CD14-positive monocyte (primary cell): ENCODE results near the gene C1QTNF8. TPM values are rescaled to one million over a fixed set of nuclear protein-coding genes. Genes with fewer than 3 reads are reported as not detected.

Experiments
- DNase-seq, 3 donors: peaks; one replicate each; pipeline ENCODE4 v3.0.0-alpha.2; 2011 to 2022
- H2AFZ ChIP-seq: 2 replicates; pipeline ENCODE4 v1.6.0; 2012; ENCODE audit warnings: mild to moderate bottlenecking, low read depth, low read length, inconsistent platforms; ENCODE audit not compliant: insufficient read depth, poor library complexity, severe bottlenecking
- H3K27ac ChIP-seq, 2 donors: 1 replicate in 1 of 2; 2 replicates in 1 of 2; pipeline ENCODE4 v1.5.1; 2012 to 2013; ENCODE audit warnings: low read length in 2 of 2, control low read depth in 1 of 2, inconsistent platforms in 1 of 2, low read depth in 1 of 2, mild to moderate bottlenecking in 1 of 2
- H3K27me3 ChIP-seq, 2 donors: one replicate each; pipeline versions ENCODE4 v1.6.0 to v1.6.1; 2011 to 2013; ENCODE audit warnings: low read length in 2 of 2; ENCODE audit not compliant: control insufficient read depth in 2 of 2, insufficient read depth in 2 of 2
- H3K36me3 ChIP-seq, 2 donors: replicated peaks in 1 of 2; 1 replicate in 1 of 2; 2 replicates in 1 of 2; pipeline versions ENCODE4 v1.5.1 to v1.6.1; 2012 to 2013; ENCODE audit warnings: low read length in 2 of 2, control low read depth in 1 of 2, inconsistent platforms in 1 of 2, mild to moderate bottlenecking in 1 of 2; ENCODE audit not compliant: insufficient read depth in 2 of 2, control insufficient read depth in 1 of 2
- H3K4me1 ChIP-seq, 2 donors: 1 replicate in 1 of 2; 2 replicates in 1 of 2; pipeline versions ENCODE4 v1.5.1 to v1.6.1; 2012 to 2013; ENCODE audit warnings: low read length in 2 of 2, control low read depth in 1 of 2, inconsistent platforms in 1 of 2, mild to moderate bottlenecking in 1 of 2, moderate library complexity in 1 of 2; ENCODE audit not compliant: insufficient read depth in 2 of 2, control insufficient read depth in 1 of 2
- H3K4me2 ChIP-seq: replicated peaks from 2 replicates; pipeline ENCODE3; 2012; ENCODE audit warnings: low read length, moderate library complexity, mild to moderate bottlenecking; ENCODE audit not compliant: poor library complexity, severe bottlenecking; ENCODE audit errors: extremely low read depth
- H3K4me3 ChIP-seq, 3 experiments: fragments of 200-600 bp in 1 of 3; sonication (generic) in 1 of 3; replicated peaks in 1 of 3; 1 replicate in 2 of 3; 2 replicates in 1 of 3; pipeline ENCODE4 v1.5.1; 2011 to 2013; ENCODE audit warnings: low read length in 3 of 3, mild to moderate bottlenecking in 3 of 3, control low read depth in 2 of 3, low read depth in 2 of 3, inconsistent platforms in 1 of 3, moderate library complexity in 1 of 3
- H3K79me2 ChIP-seq: 2 replicates; pipeline ENCODE4 v1.6.0; 2012; ENCODE audit warnings: mild to moderate bottlenecking, control low read depth, inconsistent platforms, low read length, moderate library complexity; ENCODE audit not compliant: insufficient read depth
- H3K9ac ChIP-seq: 2 replicates; pipeline ENCODE4 v1.6.0; 2017; ENCODE audit warnings: low read length, mild to moderate bottlenecking; ENCODE audit not compliant: insufficient read depth, poor library complexity, severe bottlenecking
- H3K9me3 ChIP-seq, 2 donors: replicated peaks in 1 of 2; 1 replicate in 1 of 2; 2 replicates in 1 of 2; pipeline versions ENCODE4 v1.5.1 to v1.6.1; 2012 to 2013; ENCODE audit warnings: low read length in 2 of 2, control low read depth in 1 of 2; ENCODE audit not compliant: control insufficient read depth in 1 of 2, insufficient read depth in 1 of 2
- H4K20me1 ChIP-seq: 2 replicates; pipeline ENCODE4 v1.6.0; 2012; ENCODE audit warnings: mild to moderate bottlenecking, low read length, control low read depth, moderate library complexity; ENCODE audit not compliant: insufficient read depth
- H3K27ac Mint-ChIP-seq, 7 donors: one replicate each; pipeline ENCODE4 v1.8.0; 2020; ENCODE audit warnings: mild to moderate bottlenecking in 7 of 7, mixed read lengths in 7 of 7, moderate library complexity in 6 of 7, inconsistent platforms in 2 of 7
- H3K27me3 Mint-ChIP-seq, 3 donors: one replicate each; pipeline ENCODE4 v1.8.0; 2021 to 2022; ENCODE audit warnings: low read depth in 3 of 3, mild to moderate bottlenecking in 3 of 3, mixed read lengths in 3 of 3, moderate library complexity in 3 of 3, inconsistent platforms in 1 of 3
- H3K36me3 Mint-ChIP-seq, 2 donors: one replicate each; pipeline ENCODE4 v1.8.0; 2020; ENCODE audit warnings: mixed read lengths in 2 of 2, inconsistent platforms in 1 of 2, mild to moderate bottlenecking in 1 of 2
- H3K4me1 Mint-ChIP-seq: one replicate; pipeline ENCODE4 v1.8.0; 2020; ENCODE audit warnings: mild to moderate bottlenecking, mixed read lengths
- H3K4me3 Mint-ChIP-seq, 2 donors: one replicate each; pipeline ENCODE4 v1.8.0; 2020; ENCODE audit warnings: mild to moderate bottlenecking in 2 of 2, mixed read lengths in 2 of 2, moderate library complexity in 1 of 2
- H3K9me3 Mint-ChIP-seq, 7 donors: one replicate each; pipeline ENCODE4 v1.8.0; 2020 to 2022; ENCODE audit warnings: mixed read lengths in 7 of 7, mild to moderate bottlenecking in 6 of 7, moderate library complexity in 6 of 7, inconsistent platforms in 2 of 7
- CTCF ChIP-seq: fragments of 200-600 bp; IDR thresholded peaks from one replicate; pipeline ENCODE4 v1.8.0; 2022; ENCODE audit warnings: antibody characterized with exemption, mild to moderate bottlenecking
- WGBS: methylation state at CpG from one replicate; pipeline ENCODE4 v1.1.5; 2013; ENCODE audit warnings: missing lambda C conversion rate; ENCODE audit not compliant: insufficient coverage; 5-methylcytosine and 5-hydroxymethylcytosine counted together
- intact Hi-C, 2 donors: fragments of 100-400 bp; cut with micrococcal nuclease; formaldehyde crosslinking; loops; one replicate each; pipeline versions ENCODE4 v1.15.0 to v1.15.1; 2023
- polyA plus RNA-seq, 3 donors: library from polyadenylated mRNA; depleted of rRNA in 1 of 3; unstranded in 2 of 3; stranded (reverse) in 1 of 3; fragments of 300-500 nt in 2 of 3; fragments of >200 nt in 1 of 3; fragmentation: Illumina TruSeq in 2 of 3; gene quantifications; 1 replicate in 2 of 3; 2 replicates in 1 of 3; pipeline ENCODE4 v1.2.3, GENCODE V29; 2012 to 2021

The C1QTNF8 gene
- polyA plus RNA-seq, 3 donors, result not detected

- Mint-ChIP-seq H3K4me3 (no peak overlapping the region), H3K9me3 (peaks cover 0 to 2% (median under 1%) of the 10 kb centered on the region in 7 donors), H3K27ac (no peak overlapping the region), H3K36me3 (no peaks in the 10 kb centered on the region), H3K4me1 (no peaks in the 10 kb centered on the region), H3K27me3 (peaks cover 3 to 27% (median 7%) of the 10 kb centered on the region in 3 donors)
- H3K9me3 ChIP-seq, result no peaks in the 10 kb centered on the region
- intact Hi-C loops, result no loop called here
- H3K4me1 ChIP-seq, result peaks cover 0 to 4% of the 10 kb centered on the region in 2 donors
- no peak for TF ChIP-seq CTCF
- peaks cover 0 to 3% of the 10 kb centered on the region in 2 donors for H3K27me3 ChIP-seq
- no peak overlapping the region for H3K4me3 ChIP-seq
- no peak overlapping the region for H2AFZ ChIP-seq
- no peak overlapping the region for H3K4me2 ChIP-seq
- H3K36me3 ChIP-seq, result no peaks in the 10 kb centered on the region
- H4K20me1 ChIP-seq, result no peaks in the 10 kb centered on the region
- WGBS, result 44% methylated on average over 27 of the region's 34 CpGs
- H3K9ac ChIP-seq, result no peak overlapping the region
- DNase-seq, result no peak
- no peak overlapping the region for H3K27ac ChIP-seq
- no peaks in the 10 kb centered on the region for H3K79me2 ChIP-seq
Measured at GRCh38 chr16:1098266-1098991, 2.4 kb upstream of the C1QTNF8 start.

- no peaks in the 10 kb centered on the region for H3K4me1 Mint-ChIP-seq
- Histone ChIP-seq H4K20me1 (no peaks in the 10 kb centered on the region), H3K4me2 (no peak overlapping the region), H3K4me1 (no peaks in the 10 kb centered on the region), H3K9ac (no peak overlapping the region), H2AFZ (no peak overlapping the region), H3K27ac (no peak overlapping the region), H3K79me2 (no peaks in the 10 kb centered on the region), H3K4me3 (no peak overlapping the region), H3K9me3 (no peaks in the 10 kb centered on the region), H3K36me3 (no peaks in the 10 kb centered on the region), H3K27me3 (no peaks in the 10 kb centered on the region)
- H3K4me3 Mint-ChIP-seq, result no peak overlapping the region
- 89% methylated on average over 7 of the region's 23 CpGs for WGBS
- H3K27me3 Mint-ChIP-seq, result peaks cover 5 to 31% (median 8%) of the 10 kb centered on the region in 3 donors
- intact Hi-C loops, result no loop called here
- no peak for DNase-seq
- no peak for TF ChIP-seq CTCF
- peaks cover 0 to 7% (median 3%) of the 10 kb centered on the region in 7 donors for H3K9me3 Mint-ChIP-seq
- no peak overlapping the region for H3K27ac Mint-ChIP-seq
- no peaks in the 10 kb centered on the region for H3K36me3 Mint-ChIP-seq
Measured at GRCh38 chr16:1097800-1098199, 1.8 kb upstream of the C1QTNF8 start.
